SK-N-DZ (cell line): Measurements from ENCODE around the gene NRXN3.

ENCODE experiments used
- DNase-seq: peaks from one replicate; pipeline ENCODE4 v3.0.0-alpha.2; 2015; ENCODE audit warnings: low spot score

NRXN3 gene

DNA sequence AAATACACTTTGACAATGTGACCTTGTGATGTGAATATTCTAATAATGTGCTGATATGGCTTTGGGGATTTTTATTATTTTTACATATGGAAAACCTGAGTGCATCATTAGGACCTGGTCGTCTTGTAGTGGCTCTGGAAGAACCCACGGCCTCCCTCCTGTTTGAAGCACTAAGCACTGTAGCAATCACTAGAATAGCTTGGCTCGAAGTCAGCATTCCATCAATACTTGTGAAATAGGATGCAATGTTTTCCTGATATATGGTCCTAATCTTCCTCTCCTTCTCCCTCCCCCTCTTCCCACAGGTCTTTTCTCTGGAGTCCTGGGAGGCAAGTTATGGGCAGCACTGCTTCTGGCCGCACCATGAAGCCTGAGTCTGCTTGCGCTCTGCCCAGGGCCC, 71.9 kb downstream of the NRXN3 start:
- no peak for DNase-seq

GRCh38 chr14:78243187-78243586, 73.0 kb downstream of the NRXN3 start:
- DNase-seq = no peak

GRCh38 chr14:78245238-78245637, 75.1 kb downstream of the NRXN3 start:
- DNase-seq = no peak

- no peak for DNase-seq
Measured at GRCh38 chr14:78248501-78249090, 78.4 kb downstream of the NRXN3 start.

- DNase-seq = no peak
Measured at GRCh38 chr14:78251308-78251707, 81.1 kb downstream of the NRXN3 start.

- no peak for DNase-seq
Measured at GRCh38 chr14:78253986-78254385, 83.8 kb downstream of the NRXN3 start.

DNA sequence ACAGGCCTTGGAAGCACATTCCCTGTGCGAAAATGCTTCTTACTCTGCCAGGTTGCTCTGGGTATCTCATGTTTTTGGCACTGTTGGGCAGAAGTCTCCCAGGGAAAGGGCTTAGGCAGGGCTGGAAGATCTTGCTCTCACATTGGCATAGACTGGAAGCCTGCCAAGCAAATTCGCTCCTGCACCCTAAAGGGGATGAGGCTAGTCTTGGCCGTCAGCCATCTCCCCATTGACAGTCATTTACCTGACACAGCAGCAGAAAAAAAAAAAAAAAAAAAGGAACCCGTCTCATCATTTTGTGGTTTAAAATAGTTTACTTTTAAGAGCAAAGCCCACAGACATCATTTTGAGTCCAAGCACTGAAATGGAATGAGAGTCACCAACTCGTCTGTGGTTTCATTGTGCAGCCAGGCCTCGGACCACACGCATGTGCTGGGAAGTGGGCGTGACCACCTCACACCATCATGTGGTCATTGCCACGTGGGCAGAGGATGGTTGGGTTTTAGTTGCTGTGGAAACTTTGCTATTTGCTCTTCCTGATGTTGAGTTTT, 84.8 kb downstream of the NRXN3 start:
- no peak for DNase-seq

- DNase-seq = no peak
Measured at GRCh38 chr14:78259831-78260230, 89.7 kb downstream of the NRXN3 start.

DNA sequence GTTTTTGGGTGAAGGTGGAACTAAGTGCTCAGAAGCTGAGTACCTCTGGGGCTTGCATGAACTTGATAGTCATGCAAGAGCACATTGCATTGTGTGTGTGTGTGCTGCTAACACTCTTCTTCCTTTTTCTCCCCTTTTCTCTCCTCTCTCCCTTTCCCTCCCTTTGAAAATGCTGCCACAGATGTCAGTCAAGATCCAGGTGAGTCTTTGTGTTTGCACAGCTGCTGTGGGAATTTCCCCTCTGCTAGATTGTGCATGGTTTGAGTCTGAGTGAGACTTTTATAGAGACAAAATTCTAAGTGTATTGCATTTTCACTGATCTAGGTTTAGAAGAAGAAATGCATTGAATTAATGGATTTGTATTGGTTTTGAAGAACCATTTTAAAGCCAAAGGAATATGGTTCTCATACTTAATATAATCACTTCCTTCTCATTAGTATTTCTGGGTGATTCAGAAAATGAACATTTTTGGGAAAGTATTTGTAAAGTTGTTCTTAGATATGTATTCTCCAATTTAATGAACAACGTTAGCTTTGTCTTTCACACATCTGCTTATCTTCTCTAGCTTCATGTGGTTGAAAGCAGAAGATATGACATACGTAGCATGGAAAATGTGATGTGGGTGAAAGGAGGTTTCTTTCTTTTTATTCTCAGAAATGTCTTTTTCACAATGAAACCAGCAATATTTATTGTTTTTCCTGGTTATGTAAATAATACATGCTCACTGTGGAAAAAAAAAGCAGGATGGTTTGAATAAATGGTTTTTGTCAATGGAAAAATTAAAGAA, 108.5 kb downstream of the NRXN3 start:
- no peak for DNase-seq

- no peak for DNase-seq
Measured at GRCh38 chr14:78282437-78282836, 112.3 kb downstream of the NRXN3 start.

- DNase-seq = no peak
Measured at GRCh38 chr14:78286210-78286609, 116.0 kb downstream of the NRXN3 start.

GRCh38 chr14:78292003-78292402, 121.8 kb downstream of the NRXN3 start:
- no peak for DNase-seq

DNA sequence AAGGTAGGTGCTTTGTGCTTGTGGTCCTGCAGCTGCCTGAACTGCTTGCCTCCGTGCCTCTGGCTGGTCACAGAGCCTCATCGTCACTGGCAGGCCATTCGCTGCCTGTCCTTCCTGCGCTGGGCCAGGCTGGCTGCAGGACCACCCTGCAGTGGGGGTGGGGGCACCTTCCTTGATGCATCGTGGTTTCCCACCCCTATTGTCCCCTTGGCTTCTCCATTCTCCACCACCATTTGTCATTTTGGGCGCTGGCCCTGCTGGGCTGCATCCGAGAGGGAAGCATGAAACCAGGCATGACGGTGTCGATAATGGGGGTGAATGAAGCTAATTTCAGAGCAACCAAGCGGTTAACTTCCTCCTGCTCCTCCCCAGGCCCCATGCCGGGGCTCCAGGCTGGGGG, 127.7 kb downstream of the NRXN3 start:
- no peak for DNase-seq

GRCh38 chr14:78298298-78298697, 128.1 kb downstream of the NRXN3 start:
- no peak for DNase-seq

DNA sequence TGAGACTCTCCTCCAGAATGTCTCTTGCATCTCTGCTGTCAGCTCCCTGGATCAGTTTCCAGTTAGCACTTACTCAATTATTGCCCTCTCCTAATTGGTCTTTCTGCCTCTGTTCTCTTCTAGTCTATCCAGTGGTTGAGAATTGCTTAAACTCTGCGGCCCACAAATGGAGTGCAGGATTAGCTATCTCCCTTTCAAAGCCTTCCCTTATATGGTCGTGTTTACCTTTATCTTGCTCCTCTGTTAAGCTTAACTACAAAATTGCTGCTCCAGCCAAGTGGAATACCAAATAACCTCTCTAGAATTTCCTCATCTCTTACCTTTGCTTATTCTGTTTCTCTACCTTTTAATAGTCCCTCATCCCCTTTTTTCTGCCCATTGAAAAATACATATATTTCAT, 132.7 kb downstream of the NRXN3 start:
- DNase-seq = no peak

- DNase-seq = no peak
Measured at GRCh38 chr14:78307671-78308070, 137.5 kb downstream of the NRXN3 start.

GRCh38 chr14:78308079-78308478, 137.9 kb downstream of the NRXN3 start:
- no peak for DNase-seq

DNA sequence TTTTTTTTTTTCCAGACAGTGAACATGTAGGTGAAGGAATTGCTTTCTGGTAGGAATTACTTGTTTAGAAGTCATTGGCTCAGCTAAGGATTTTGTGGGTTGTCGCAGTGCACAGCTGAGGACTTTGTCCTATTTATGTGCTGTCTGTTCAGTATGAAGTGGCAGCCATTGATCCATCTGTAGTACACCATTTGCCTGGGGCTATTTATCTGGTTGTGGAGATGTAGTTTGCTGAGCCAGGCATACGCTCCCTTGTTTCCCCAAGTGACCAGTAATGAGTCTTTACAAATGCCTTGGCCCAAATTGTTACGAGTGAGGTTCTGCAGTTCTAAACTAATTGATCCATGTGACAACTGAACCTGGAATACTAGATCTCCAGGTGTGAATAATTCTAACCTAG, 140.1 kb downstream of the NRXN3 start:
- DNase-seq = no peak

DNA sequence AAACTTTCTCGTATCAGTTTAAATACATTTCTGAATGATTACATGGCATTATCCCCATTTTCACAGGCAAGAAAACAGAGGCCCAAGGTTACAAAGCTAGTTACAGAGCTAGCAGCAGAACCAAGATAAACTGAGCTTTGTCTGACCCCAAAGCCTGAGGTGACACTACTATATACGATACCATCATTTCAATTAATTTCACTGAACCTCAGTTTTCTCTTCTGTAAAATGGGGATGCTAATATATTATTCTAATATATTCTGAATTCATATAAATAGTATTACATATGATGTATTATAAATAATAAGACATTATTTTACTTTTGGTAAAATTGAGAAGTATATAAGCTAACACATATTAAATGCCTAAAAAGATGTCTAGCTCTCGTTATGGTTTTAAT, 143.3 kb downstream of the NRXN3 start:
- DNase-seq = no peak

- DNase-seq = no peak
Measured at GRCh38 chr14:78314484-78314883, 144.3 kb downstream of the NRXN3 start.

GRCh38 chr14:78316052-78316451, 145.9 kb downstream of the NRXN3 start:
- DNase-seq = no peak

DNA sequence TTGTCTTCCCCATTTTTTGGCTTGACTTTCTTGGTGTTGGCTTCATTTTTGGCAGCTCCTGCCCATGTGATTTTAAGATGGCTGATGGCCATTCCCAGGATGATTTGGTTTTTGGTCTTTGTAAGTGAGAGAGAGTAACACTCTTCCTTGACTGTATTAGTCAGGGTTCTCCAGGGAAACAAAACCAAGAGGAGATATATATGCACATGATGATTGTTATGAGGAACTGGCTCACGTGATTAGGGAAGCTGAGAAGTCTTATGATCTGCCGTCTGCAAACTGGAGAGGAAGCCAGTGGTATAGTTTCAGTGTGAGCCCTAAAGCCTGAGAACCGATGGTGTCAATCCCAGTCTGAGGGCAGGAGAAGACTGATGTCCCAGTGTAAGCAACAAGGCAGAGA, 146.6 kb downstream of the NRXN3 start:
- no peak for DNase-seq

- no peak for DNase-seq
Measured at GRCh38 chr14:78319406-78319805, 149.2 kb downstream of the NRXN3 start.
